ENCODE results near the gene C1orf35.

GRCh38 chr1:228096416-228097332, 6.5 kb downstream of the C1orf35 start:
- no peak for TF ChIP-seq POLR2AphosphoS5 (IDR thresholded peaks at IDR 0.05; ENCODE audit: borderline replicate concordance, low read depth, low read length)
- no peak for TF ChIP-seq EZH2 (IDR thresholded peaks at IDR 0.05)
- TF ChIP-seq FOXP2 (optimal IDR thresholded peaks at IDR 0.05; ENCODE audit: control extremely low read depth, extremely low read length, insufficient read depth), result no peak

Measured in SK-N-MC (cell line).